ENCODE data around the gene PPP1R2C.

PPP1R2C gene

GRCh38 chrX:42823443-42823842 lies 45.5 kb upstream of the PPP1R2C start:
- CTCF ChIA-PET, result no interaction called here
- Histone ChIP-seq H3K36me3 (ENCODE audit: control insufficient read depth in 2 of 2, insufficient read depth in 1 of 2, low read length in 2 of 2) (no peaks in the 10 kb centered on the region), H3K4me1 (ENCODE audit: control insufficient read depth, insufficient read depth, low read length) (no peaks in the 10 kb centered on the region), H3K4me3 (ENCODE audit: low read depth, low read length) (no peak overlapping the region), H3K27ac (ENCODE audit: extremely low read depth, low read depth, low read length) (no peak overlapping the region), H3K9me3 (ENCODE audit: control insufficient read depth, insufficient read depth, low read depth, low read length) (no peaks in the 10 kb centered on the region; the same call in 1 of the 2 replicates)
- no peak for TF ChIP-seq SALL2 (tag by site-specific recombination; IDR thresholded peaks at IDR 0.05; ENCODE audit: borderline replicate concordance)
- TF ChIP-seq ZBTB49 (tag by site-specific recombination; IDR thresholded peaks at IDR 0.05; ENCODE audit: low read depth), result no peak
- TF ChIP-seq ZBTB7A (tag by site-specific recombination; IDR thresholded peaks at IDR 0.05; ENCODE audit: low read depth), result no peak
- TF ChIP-seq ZNF830 (tag by site-specific recombination; IDR thresholded peaks at IDR 0.05; ENCODE audit: low read depth), result no peak
- no peak for TF ChIP-seq ZNF433 (tag by site-specific recombination; IDR thresholded peaks at IDR 0.05; ENCODE audit: low read depth)
- no peak for TF ChIP-seq TRIM28 (IDR thresholded peaks at IDR 0.05; ENCODE audit: borderline replicate concordance, low read length)
- no peak for TF ChIP-seq ZNF704 (tag by site-specific recombination; IDR thresholded peaks at IDR 0.05)
- TF ChIP-seq WT1 (tag by site-specific recombination; IDR thresholded peaks at IDR 0.05), result no peak
- no peak for TF ChIP-seq ZNF776 (tag by site-specific recombination; IDR thresholded peaks at IDR 0.05; ENCODE audit: borderline replicate concordance)
- no peak for TF ChIP-seq ZBTB48 (tag by site-specific recombination; IDR thresholded peaks at IDR 0.05)
- no peak for TF ChIP-seq ZNF394 (tag by site-specific recombination; IDR thresholded peaks at IDR 0.05; ENCODE audit: borderline replicate concordance)
- TF ChIP-seq ZNF148 (tag by site-specific recombination; IDR thresholded peaks at IDR 0.05; ENCODE audit: borderline replicate concordance), result no peak
- TF ChIP-seq ZBTB44 (tag by site-specific recombination; IDR thresholded peaks at IDR 0.05), result no peak
- TF ChIP-seq ZNF112 (tag by site-specific recombination; IDR thresholded peaks at IDR 0.05), result no peak
- no peak for TF ChIP-seq ZNF335 (tag by site-specific recombination; conservative IDR thresholded peaks at IDR 0.05)
- POLR2A ChIA-PET, result no interaction called here

- no peaks in the 10 kb centered on the region for H3K4me1 ChIP-seq (ENCODE audit: control insufficient read depth, insufficient read depth, low read length)
- no peak overlapping the region for H3K4me3 ChIP-seq (ENCODE audit: low read depth, low read length)
- no peak overlapping the region for H3K27ac ChIP-seq (ENCODE audit: extremely low read depth, low read depth, low read length)
- ChIA-PET CTCF (no interaction called here), POLR2A (interaction anchor here (0.6 kb wide), 1 partner anchor 54 kb away, joined by 4 read pairs; no protein-coding TSS in a partner anchor)
- no peaks in the 10 kb centered on the region; the same call in 1 of the 2 replicates for H3K9me3 ChIP-seq (ENCODE audit: control insufficient read depth, insufficient read depth, low read depth, low read length)
- no peaks in the 10 kb centered on the region for H3K36me3 ChIP-seq (ENCODE audit: control insufficient read depth in 2 of 2, insufficient read depth in 1 of 2, low read length in 2 of 2)
- TF ChIP-seq PATZ1 (tag by site-specific recombination; IDR thresholded peaks at IDR 0.05) (no peak), TRIM28 (IDR thresholded peaks at IDR 0.05; ENCODE audit: borderline replicate concordance, low read length) (no peak), ZNF335 (tag by site-specific recombination; conservative IDR thresholded peaks at IDR 0.05) (no peak), ZNF513 (tag by site-specific recombination; IDR thresholded peaks at IDR 0.05) (no peak), ZXDB (tag by site-specific recombination; IDR thresholded peaks at IDR 0.05) (no peak), ZNF645 (tag by site-specific recombination; IDR thresholded peaks at IDR 0.05) (no peak), ZNF175 (tag by site-specific recombination; IDR thresholded peaks at IDR 0.05) (no peak), ZBTB48 (tag by site-specific recombination; IDR thresholded peaks at IDR 0.05) (no peak)
These were observed 44.0 kb upstream of the PPP1R2C start for GRCh38 chrX:42821803-42822443.

All from HEK293 (cell line).